Psoas muscle (tissue), 8 donors: Measurements from ENCODE around the gene CUL1. TPM values are rescaled to one million over a fixed set of nuclear protein-coding genes. Genes with fewer than 3 reads are reported as not detected.

ENCODE experiments used
- ATAC-seq, 4 donors: fragments of 200-7000 bp; cut with Tn5 transposase; one replicate each; pipeline ENCODE4 v1.9.1; 2020; ENCODE audit warnings: moderate library complexity in 3 of 4, mild to moderate bottlenecking in 2 of 4
- DNase-seq, 2 donors: peaks; one replicate each; pipeline ENCODE4 v3.0.0-alpha.2; 2020
- H3K27ac ChIP-seq: fragments of 200-600 bp; one replicate; pipeline ENCODE4 v1.8.0; 2022
- H3K27me3 ChIP-seq, 3 donors: fragments of 200-600 bp in 1 of 3; one replicate each; pipeline versions ENCODE4 v1.6.1 to v1.8.0; 2013 to 2022; ENCODE audit warnings: low read length in 2 of 3, mild to moderate bottlenecking in 2 of 3, moderate library complexity in 1 of 3; ENCODE audit not compliant: insufficient read depth in 3 of 3
- H3K36me3 ChIP-seq, 2 donors: fragments of 200-600 bp in 1 of 2; one replicate each; pipeline versions ENCODE4 v1.6.1 to v1.8.0; 2013 to 2022; ENCODE audit warnings: low read depth in 1 of 2, mild to moderate bottlenecking in 1 of 2, moderate library complexity in 1 of 2; ENCODE audit not compliant: insufficient read depth in 1 of 2
- H3K4me1 ChIP-seq: fragments of 200-600 bp; one replicate; pipeline ENCODE4 v1.8.0; 2022
- H3K4me3 ChIP-seq: fragments of 200-600 bp; one replicate; pipeline ENCODE4 v1.8.0; 2022; ENCODE audit warnings: mild to moderate bottlenecking
- H3K9me3 ChIP-seq: fragments of 200-600 bp; one replicate; pipeline ENCODE4 v1.8.0; 2022
- WGBS, 3 donors: extraction: QIAGEN DNeasy Blood & Tissue Kit; methylation state at CpG; one replicate each; pipeline versions ENCODE4 v1.1.6 to v1.1.7; 2013; 5-methylcytosine and 5-hydroxymethylcytosine counted together
- intact Hi-C, 2 donors: fragments of 100-400 bp; cut with DNase I; formaldehyde crosslinking; loops; one replicate each; pipeline versions ENCODE4 v1.11.0 to v1.14.2; 2022
- polyA plus RNA-seq, 3 donors: library from polyadenylated mRNA; stranded (reverse); fragments of 200-250 nt; gene quantifications; one replicate each; pipeline ENCODE4 v1.2.3, GENCODE V29; 2013
- total RNA-seq, 4 donors: library from RNA; stranded (reverse); fragmentation: NEBNext Ultra II Directional in 2 of 4; extraction: Animal tissue kit (Norgen Biotek cat#: 25700) in 2 of 4; gene quantifications; one replicate each; pipeline versions ENCODE4 v1.2.1 to v1.2.4, GENCODE V29; 2021 to 2023
- TF ChIP-seq, protein P1 (sequence below): fragments of 200-600 bp; IDR thresholded peaks from one replicate; pipeline ENCODE4 v1.8.0; 2022; ENCODE audit warnings: antibody characterized with exemption
- donor health status: healthy with polysubstance abuse.
- donor health status: DM: no; HTN: no; CAD: no; lungs with moderate emphysema.
- donor health status: Bipolar disorder and iron deficiency.
- donor health status: healthy.
- donor health status: DM: yes; HTN: yes; CAD: no.
- donor health status: DM: no; HTN: no; CAD: no.
- donor health status: DM: no; HTN: no; CAD: no.
- donor health status: DM: yes; HTN: yes; CAD: no.

The CUL1 gene
- total and polyA plus RNA-seq, 7 donors = 65.1 to 149 (median 86.5) TPM

GRCh38 chr7:148661471-148661870, 37.2 kb upstream of the CUL1 start:
- H3K9me3 ChIP-seq = no peaks in the 10 kb centered on the region
- H3K27me3 ChIP-seq = no peaks in the 10 kb centered on the region
- no peak for DNase-seq
- intact Hi-C loops = no loop called here
- H3K4me1 ChIP-seq = no peaks in the 10 kb centered on the region
- no peak for ATAC-seq
- whole genome bisulfite sequencing, 3 donors = 60 to 75% (median 61%) methylated on average over 2 of the region's 2 CpGs
- no peak overlapping the region for H3K27ac ChIP-seq
- H3K4me3 ChIP-seq = no peak overlapping the region
- TF ChIP-seq, protein P1, sequence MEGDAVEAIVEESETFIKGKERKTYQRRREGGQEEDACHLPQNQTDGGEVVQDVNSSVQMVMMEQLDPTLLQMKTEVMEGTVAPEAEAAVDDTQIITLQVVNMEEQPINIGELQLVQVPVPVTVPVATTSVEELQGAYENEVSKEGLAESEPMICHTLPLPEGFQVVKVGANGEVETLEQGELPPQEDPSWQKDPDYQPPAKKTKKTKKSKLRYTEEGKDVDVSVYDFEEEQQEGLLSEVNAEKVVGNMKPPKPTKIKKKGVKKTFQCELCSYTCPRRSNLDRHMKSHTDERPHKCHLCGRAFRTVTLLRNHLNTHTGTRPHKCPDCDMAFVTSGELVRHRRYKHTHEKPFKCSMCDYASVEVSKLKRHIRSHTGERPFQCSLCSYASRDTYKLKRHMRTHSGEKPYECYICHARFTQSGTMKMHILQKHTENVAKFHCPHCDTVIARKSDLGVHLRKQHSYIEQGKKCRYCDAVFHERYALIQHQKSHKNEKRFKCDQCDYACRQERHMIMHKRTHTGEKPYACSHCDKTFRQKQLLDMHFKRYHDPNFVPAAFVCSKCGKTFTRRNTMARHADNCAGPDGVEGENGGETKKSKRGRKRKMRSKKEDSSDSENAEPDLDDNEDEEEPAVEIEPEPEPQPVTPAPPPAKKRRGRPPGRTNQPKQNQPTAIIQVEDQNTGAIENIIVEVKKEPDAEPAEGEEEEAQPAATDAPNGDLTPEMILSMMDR = no peak
- no peaks in the 10 kb centered on the region for H3K36me3 ChIP-seq

- intact Hi-C loops = no loop called here
- Histone ChIP-seq H3K4me1 (no peaks in the 10 kb centered on the region), H3K27ac (no peak overlapping the region), H3K36me3 (no peaks in the 10 kb centered on the region), H3K27me3 (no peaks in the 10 kb centered on the region), H3K4me3 (no peak overlapping the region), H3K9me3 (no peaks in the 10 kb centered on the region)
- TF ChIP-seq, protein P1 = no peak
- WGBS, 3 donors = 67 to 71% (median 70%) methylated on average over 3 of the region's 3 CpGs
- ATAC-seq = no peak
- no peak for DNase-seq
Measured at GRCh38 chr7:148662646-148663045, 36.1 kb upstream of the CUL1 start.

- DNase-seq = peak in 1 of 2 donors; percentile 19
Measured at GRCh38 chr7:148664324-148664723, 34.4 kb upstream of the CUL1 start.

DNA sequence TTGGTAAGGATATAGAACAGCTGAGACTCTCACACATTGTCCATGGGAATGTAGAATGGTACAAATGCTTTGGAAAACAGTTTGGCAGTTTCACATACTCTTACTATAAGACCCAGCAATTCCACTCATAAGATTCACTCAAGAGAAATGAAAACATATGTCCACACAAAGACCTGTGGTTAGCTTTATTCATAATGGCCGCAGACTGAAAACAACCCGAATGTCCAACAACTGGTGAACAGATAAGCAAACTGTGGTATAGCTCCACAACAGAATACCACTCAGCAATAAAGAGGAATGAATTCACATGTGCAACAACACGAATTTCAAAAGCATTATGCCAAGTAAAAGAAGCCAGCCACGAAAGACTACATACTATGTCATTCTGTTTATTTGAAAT, 33.5 kb upstream of the CUL1 start:
- ATAC-seq (no peak), DNase-seq (no peak)
- no peaks in the 10 kb centered on the region for H3K27me3 ChIP-seq
- intact Hi-C loops = no loop called here
- no peak overlapping the region for H3K27ac ChIP-seq
- H3K4me1 ChIP-seq = no peaks in the 10 kb centered on the region
- H3K4me3 ChIP-seq = no peak overlapping the region
- TF ChIP-seq, protein P1 = no peak
- no peaks in the 10 kb centered on the region for H3K9me3 ChIP-seq
- WGBS, 3 donors = 70 to 78% (median 70%) methylated on average over 4 of the region's 4 CpGs
- H3K36me3 ChIP-seq = no peaks in the 10 kb centered on the region

More at GRCh38 chr7:148664324-148664723, 34.4 kb upstream of the CUL1 start:
- no peaks in the 10 kb centered on the region for H3K4me1 ChIP-seq
- TF ChIP-seq, protein P1 = no peak
- no peaks in the 10 kb centered on the region for H3K27me3 ChIP-seq
- no peaks in the 10 kb centered on the region for H3K9me3 ChIP-seq
- intact Hi-C loops = no loop called here
- no peak for ATAC-seq
- no peak overlapping the region for H3K27ac ChIP-seq
- 33 to 37% (median 37%) methylated on average over 6 of the region's 6 CpGs for WGBS, 3 donors
- no peaks in the 10 kb centered on the region for H3K36me3 ChIP-seq
- no peak overlapping the region for H3K4me3 ChIP-seq

GRCh38 chr7:148669927-148670326, 28.8 kb upstream of the CUL1 start:
- Histone ChIP-seq H3K36me3 (no peaks in the 10 kb centered on the region), H3K27ac (no peak overlapping the region), H3K4me1 (no peaks in the 10 kb centered on the region), H3K9me3 (no peaks in the 10 kb centered on the region), H3K4me3 (no peak overlapping the region), H3K27me3 (no peaks in the 10 kb centered on the region)
- ATAC-seq = no peak
- intact Hi-C loops = no loop called here
- TF ChIP-seq, protein P1 = no peak
- WGBS, 3 donors = 84 to 91% (median 87%) methylated on average over 3 of the region's 3 CpGs
- no peak for DNase-seq
